Nephron progenitor cell (in vitro differentiated cells): ENCODE measurements around the gene PRR33.

Source experiments
- DNase-seq: peaks from one replicate; pipeline ENCODE4 v3.0.0; 2021
- H3K27ac Mint-ChIP-seq: 2 replicates; pipeline ENCODE4 v1.8.0; 2021; ENCODE audit warnings: mild to moderate bottlenecking, moderate library complexity, mixed read lengths
- H3K27me3 Mint-ChIP-seq: 2 replicates; pipeline ENCODE4 v1.8.0; 2021; ENCODE audit warnings: mild to moderate bottlenecking, low read depth, mixed read lengths; ENCODE audit not compliant: poor library complexity
- H3K36me3 Mint-ChIP-seq: 2 replicates; pipeline ENCODE4 v1.8.0; 2021; ENCODE audit warnings: low read depth, mixed read lengths
- H3K4me1 Mint-ChIP-seq: 2 replicates; pipeline ENCODE4 v1.8.0; 2021; ENCODE audit warnings: mixed read lengths
- H3K4me3 Mint-ChIP-seq: 2 replicates; pipeline ENCODE4 v1.8.0; 2021; ENCODE audit warnings: mild to moderate bottlenecking, moderate library complexity, mixed read lengths
- H3K9me3 Mint-ChIP-seq: 2 replicates; pipeline ENCODE4 v1.8.0; 2021; ENCODE audit warnings: mild to moderate bottlenecking, moderate library complexity, mixed read lengths
- TF ChIP-seq, protein P1 (sequence below): fragments of 200-600 bp; sonication (generic); IDR thresholded peaks from 2 replicates; pipeline ENCODE4 v1.5.0; 2021; ENCODE audit warnings: antibody characterized with exemption

Gene PRR33

DNA sequence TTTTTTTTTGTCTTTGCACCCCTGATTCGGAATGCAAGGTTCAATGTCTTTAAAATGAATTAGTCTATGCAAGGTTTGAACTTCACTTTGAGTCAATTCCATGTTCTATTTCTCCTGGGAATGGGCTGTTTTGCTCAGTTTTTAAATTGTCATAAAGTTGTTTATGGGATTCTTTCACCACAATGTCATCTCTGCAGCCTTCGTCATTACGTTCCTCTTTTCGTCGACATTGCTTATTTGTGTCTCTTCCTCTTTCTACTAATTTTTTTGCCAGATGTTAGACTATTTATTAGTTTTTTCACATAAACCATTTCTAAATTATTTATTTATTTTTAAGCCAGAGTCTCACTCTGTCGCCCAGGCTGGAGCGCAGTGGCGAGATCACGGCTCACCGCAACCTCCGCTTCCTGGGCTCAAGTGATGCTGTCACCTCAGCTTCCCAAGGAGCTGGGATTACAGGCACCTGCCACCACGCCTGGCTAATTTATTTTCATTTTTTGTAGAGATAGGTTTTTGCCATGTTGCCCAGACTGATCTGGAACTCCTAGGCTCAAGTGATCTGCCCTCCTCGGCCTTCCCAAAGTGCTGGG lies 20.7 kb upstream of the PRR33 start:
- DNase-seq: no peak
- peaks cover 10% of the 10 kb centered on the region for H3K27me3 Mint-ChIP-seq
- no peak overlapping the region for H3K4me3 Mint-ChIP-seq
- peaks cover 31% of the 10 kb centered on the region for H3K4me1 Mint-ChIP-seq
- no peaks in the 10 kb centered on the region for H3K9me3 Mint-ChIP-seq
- no peaks in the 10 kb centered on the region for H3K36me3 Mint-ChIP-seq
- TF ChIP-seq, protein P1, sequence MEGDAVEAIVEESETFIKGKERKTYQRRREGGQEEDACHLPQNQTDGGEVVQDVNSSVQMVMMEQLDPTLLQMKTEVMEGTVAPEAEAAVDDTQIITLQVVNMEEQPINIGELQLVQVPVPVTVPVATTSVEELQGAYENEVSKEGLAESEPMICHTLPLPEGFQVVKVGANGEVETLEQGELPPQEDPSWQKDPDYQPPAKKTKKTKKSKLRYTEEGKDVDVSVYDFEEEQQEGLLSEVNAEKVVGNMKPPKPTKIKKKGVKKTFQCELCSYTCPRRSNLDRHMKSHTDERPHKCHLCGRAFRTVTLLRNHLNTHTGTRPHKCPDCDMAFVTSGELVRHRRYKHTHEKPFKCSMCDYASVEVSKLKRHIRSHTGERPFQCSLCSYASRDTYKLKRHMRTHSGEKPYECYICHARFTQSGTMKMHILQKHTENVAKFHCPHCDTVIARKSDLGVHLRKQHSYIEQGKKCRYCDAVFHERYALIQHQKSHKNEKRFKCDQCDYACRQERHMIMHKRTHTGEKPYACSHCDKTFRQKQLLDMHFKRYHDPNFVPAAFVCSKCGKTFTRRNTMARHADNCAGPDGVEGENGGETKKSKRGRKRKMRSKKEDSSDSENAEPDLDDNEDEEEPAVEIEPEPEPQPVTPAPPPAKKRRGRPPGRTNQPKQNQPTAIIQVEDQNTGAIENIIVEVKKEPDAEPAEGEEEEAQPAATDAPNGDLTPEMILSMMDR: no peak
- H3K27ac Mint-ChIP-seq: no peak overlapping the region

DNA sequence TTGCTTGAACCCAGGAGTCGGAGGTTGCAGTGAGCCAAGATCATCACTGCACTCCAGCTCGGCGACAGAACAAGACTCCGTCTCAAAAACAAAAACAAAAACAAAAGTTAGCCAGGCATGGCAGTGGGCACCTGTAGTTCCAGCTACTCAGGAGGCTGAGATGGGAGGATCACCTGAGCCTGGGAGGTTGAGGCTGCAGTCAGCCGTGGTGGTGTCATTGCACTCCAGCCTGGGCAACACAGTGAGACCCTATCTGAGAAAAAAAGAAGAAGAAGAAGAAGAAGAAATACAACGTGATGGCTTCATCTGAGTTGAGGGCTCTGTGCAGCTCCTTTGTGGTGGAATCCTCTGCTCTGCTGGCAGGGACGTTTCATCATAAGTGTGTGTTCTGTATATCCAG lies 17.8 kb upstream of the PRR33 start:
- H3K36me3 Mint-ChIP-seq: no peaks in the 10 kb centered on the region
- peaks cover 32% of the 10 kb centered on the region for H3K4me1 Mint-ChIP-seq

DNA sequence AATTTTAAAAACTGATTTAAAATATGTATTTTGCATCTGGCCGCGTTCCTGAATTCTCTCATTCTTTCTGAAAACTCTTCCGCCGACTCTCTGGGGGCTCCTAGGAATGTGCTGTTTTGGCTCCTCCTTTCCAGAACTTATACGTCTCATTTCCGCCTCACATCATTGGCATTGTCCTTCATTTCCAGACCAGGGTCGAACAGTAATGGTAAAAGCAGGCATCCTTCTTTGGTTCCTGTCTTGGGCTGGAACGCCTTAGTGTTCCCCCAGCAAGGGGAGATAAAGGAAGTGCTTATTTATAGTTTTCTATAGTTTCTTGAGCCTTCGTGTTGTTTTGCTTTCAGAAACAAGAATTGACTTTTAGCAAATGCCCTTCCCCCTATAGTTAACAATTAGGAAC lies 16.9 kb upstream of the PRR33 start:
- H3K27me3 Mint-ChIP-seq: peaks cover 15% of the 10 kb centered on the region
- H3K9me3 Mint-ChIP-seq: no peaks in the 10 kb centered on the region
- H3K27ac Mint-ChIP-seq: peak overlapping the region; percentile 13
- no peak for DNase-seq
- TF ChIP-seq, protein P1: no peak
- no peaks in the 10 kb centered on the region for H3K36me3 Mint-ChIP-seq
- peaks cover 26% of the 10 kb centered on the region for H3K4me1 Mint-ChIP-seq
- H3K4me3 Mint-ChIP-seq: no peak overlapping the region

More for the DNA sequence above, 17.8 kb upstream of the PRR33 start:
- DNase-seq: no peak
- TF ChIP-seq, protein P1: no peak
- Mint-ChIP-seq H3K9me3 (no peaks in the 10 kb centered on the region), H3K27ac (no peak overlapping the region), H3K4me3 (no peak overlapping the region), H3K27me3 (peaks cover 12% of the 10 kb centered on the region)

DNA sequence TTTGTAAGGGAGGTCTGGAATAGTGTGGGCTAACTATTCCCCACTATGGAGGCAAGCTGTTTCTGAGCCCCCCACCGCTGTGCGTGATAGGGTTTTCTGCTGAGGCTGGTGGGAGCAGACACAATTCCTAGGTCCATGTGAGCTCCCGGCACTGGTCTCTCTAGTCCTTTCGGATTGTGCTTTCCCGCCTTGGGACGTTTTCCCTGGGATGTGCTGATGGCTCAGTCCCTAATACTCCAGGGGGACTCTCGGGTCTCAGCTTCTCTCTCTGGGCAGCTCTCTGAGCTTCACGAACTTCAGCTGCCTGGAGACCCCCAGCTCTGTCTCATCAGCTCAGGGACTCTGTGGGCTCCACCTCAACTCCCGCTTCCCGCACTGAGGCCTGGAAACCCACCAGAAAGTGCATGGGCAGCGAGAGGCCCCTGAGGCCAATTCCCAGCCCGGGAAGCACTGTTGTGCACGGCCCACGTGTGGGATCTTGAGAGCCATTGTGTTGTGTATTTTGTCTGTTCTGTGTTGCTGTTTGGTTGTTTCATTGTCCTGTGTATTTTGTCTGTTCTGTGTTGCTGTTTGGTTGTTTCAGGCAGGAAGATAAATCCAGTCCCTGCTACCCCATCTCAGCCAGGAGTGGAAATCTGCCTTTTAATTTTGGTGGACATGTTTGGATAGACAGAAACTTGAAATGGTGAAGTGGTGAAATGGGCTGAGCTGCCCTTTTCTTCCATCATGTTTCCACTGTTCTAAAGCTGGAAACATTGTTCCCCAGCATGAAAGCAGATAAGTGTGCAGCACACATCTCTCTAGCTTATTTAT lies 15.1 kb upstream of the PRR33 start:
- no peak for DNase-seq
- Mint-ChIP-seq H3K4me1 (peaks cover 26% of the 10 kb centered on the region), H3K4me3 (no peak overlapping the region), H3K36me3 (no peaks in the 10 kb centered on the region), H3K27me3 (peaks cover 9% of the 10 kb centered on the region), H3K9me3 (no peaks in the 10 kb centered on the region), H3K27ac (peak overlapping the region; percentile 21)
- TF ChIP-seq, protein P1: no peak

DNA sequence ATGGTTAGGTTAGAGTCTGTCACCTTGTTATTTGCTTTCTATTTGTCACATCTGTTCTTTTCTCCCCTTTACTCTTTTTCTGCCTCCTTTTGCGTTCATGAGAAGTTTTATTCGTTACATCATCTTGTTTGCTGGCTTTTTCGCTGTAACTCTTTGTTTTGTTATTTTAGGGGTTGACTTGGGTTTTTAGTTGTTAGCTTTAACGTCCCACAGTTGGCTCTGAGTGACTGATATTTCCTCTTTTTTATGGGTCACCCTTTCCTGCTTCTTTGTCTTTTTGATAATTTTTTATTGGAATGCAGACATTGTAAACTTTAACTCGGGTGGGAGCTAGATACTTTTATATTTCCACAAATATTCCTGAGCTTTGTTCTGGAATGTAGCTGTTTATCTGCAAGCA lies 14.5 kb upstream of the PRR33 start:
- Mint-ChIP-seq H3K4me1 (peaks cover 26% of the 10 kb centered on the region), H3K4me3 (no peak overlapping the region), H3K27ac (peak overlapping the region; percentile 27), H3K36me3 (no peaks in the 10 kb centered on the region), H3K27me3 (peaks cover 9% of the 10 kb centered on the region), H3K9me3 (no peaks in the 10 kb centered on the region)
- no peak for DNase-seq
- TF ChIP-seq, protein P1: no peak

DNA sequence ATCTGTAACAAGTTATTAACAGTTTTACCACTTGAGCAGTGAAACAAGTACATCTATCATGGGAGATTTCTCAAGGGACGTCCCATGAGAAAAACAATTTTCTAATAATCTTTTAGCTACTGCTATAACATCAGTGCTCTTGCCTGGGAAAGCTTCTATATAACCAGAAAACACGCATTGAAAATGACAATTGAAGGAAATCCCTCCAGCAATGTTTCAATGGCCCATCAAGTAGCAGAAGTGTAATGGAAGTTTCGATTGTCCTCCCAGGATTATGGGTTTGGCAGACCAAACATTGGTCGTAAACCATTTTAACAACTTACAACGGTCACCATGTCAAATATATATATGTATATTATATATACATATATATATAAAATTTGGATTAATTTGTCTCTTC lies 8.0 kb upstream of the PRR33 start:
- Mint-ChIP-seq H3K27me3 (peaks cover 5% of the 10 kb centered on the region), H3K27ac (no peak overlapping the region), H3K4me1 (peaks cover 19% of the 10 kb centered on the region), H3K9me3 (no peaks in the 10 kb centered on the region), H3K36me3 (no peaks in the 10 kb centered on the region), H3K4me3 (no peak overlapping the region)
- TF ChIP-seq, protein P1: no peak
- no peak for DNase-seq
